H9 (cell line): ENCODE data around the gene POLA1. TPM values are rescaled to one million over a fixed set of nuclear protein-coding genes. Genes with fewer than 3 reads are reported as not detected.

Experiments used
- DNase-seq: peaks from one replicate; pipeline ENCODE4 v3.0.0-alpha.2; 2017
- H2AFZ ChIP-seq: one replicate; pipeline ENCODE4 v1.6.1; 2013; ENCODE audit warnings: mild to moderate bottlenecking, low read length, control low read depth, moderate library complexity
- H2AK5ac ChIP-seq: 2 replicates; pipeline ENCODE4 v1.6.1; 2013; ENCODE audit warnings: low read length, control low read depth, mixed read lengths; ENCODE audit not compliant: insufficient read length
- H2BK120ac ChIP-seq: one replicate; pipeline ENCODE4 v1.6.1; 2013; ENCODE audit warnings: low read depth, mild to moderate bottlenecking, low read length, control low read depth, inconsistent platforms; ENCODE audit not compliant: poor library complexity, severe bottlenecking
- H2BK12ac ChIP-seq: 2 replicates; pipeline ENCODE4 v1.6.1; 2013; ENCODE audit warnings: low read length, control low read depth, mixed read lengths, low read depth; ENCODE audit not compliant: insufficient read length
- H2BK15ac ChIP-seq: 2 replicates; pipeline ENCODE4 v1.6.1; 2013; ENCODE audit warnings: low read depth, low read length, control low read depth
- H2BK20ac ChIP-seq: one replicate; pipeline ENCODE4 v1.6.1; 2013; ENCODE audit warnings: low read depth, mild to moderate bottlenecking, low read length, control low read depth, inconsistent platforms; ENCODE audit not compliant: poor library complexity, severe bottlenecking
- H2BK5ac ChIP-seq: 2 replicates; pipeline ENCODE4 v1.6.1; 2013; ENCODE audit warnings: low read length, control low read depth, mixed read lengths; ENCODE audit not compliant: insufficient read length
- H3K14ac ChIP-seq: 2 replicates; pipeline ENCODE4 v1.6.1; 2013; ENCODE audit warnings: low read length, control low read depth; ENCODE audit not compliant: insufficient read depth
- H3K18ac ChIP-seq: 2 replicates; pipeline ENCODE4 v1.6.1; 2013; ENCODE audit warnings: low read depth, mild to moderate bottlenecking, mixed read lengths, low read length, control low read depth; ENCODE audit not compliant: insufficient read length
- H3K23ac ChIP-seq: 2 replicates; pipeline ENCODE4 v1.6.1; 2013; ENCODE audit warnings: low read length, control low read depth, mixed read lengths, low read depth; ENCODE audit not compliant: insufficient read length
- H3K23me2 ChIP-seq: 2 replicates; pipeline ENCODE4 v1.6.1; 2013; ENCODE audit warnings: low read depth, mild to moderate bottlenecking, mixed read lengths, low read length, control low read depth; ENCODE audit not compliant: insufficient read length, poor library complexity, severe bottlenecking
- H3K27ac ChIP-seq: 2 replicates; pipeline ENCODE4 v1.5.1; 2013; ENCODE audit warnings: low read length, control low read depth, mixed read lengths, low read depth; ENCODE audit not compliant: insufficient read length
- H3K27me3 ChIP-seq: 2 replicates; pipeline ENCODE4 v1.6.1; 2013; ENCODE audit warnings: low read length, control low read depth, inconsistent platforms; ENCODE audit not compliant: insufficient read depth
- H3K4ac ChIP-seq: 2 replicates; pipeline ENCODE4 v1.6.1; 2013; ENCODE audit warnings: low read depth, mild to moderate bottlenecking, control low read depth, inconsistent platforms, low read length, moderate library complexity
- H3K4me1 ChIP-seq: 2 replicates; pipeline ENCODE4 v1.6.1; 2013; ENCODE audit warnings: low read length, control low read depth, inconsistent platforms; ENCODE audit not compliant: insufficient read depth
- H3K4me2 ChIP-seq: 2 replicates; pipeline ENCODE4 v1.6.1; 2013; ENCODE audit warnings: low read length, control low read depth, mixed read lengths; ENCODE audit not compliant: insufficient read length, insufficient read depth
- H3K56ac ChIP-seq: 2 replicates; pipeline ENCODE4 v1.6.1; 2013; ENCODE audit warnings: low read depth, mild to moderate bottlenecking, mixed read lengths, low read length, control low read depth; ENCODE audit not compliant: insufficient read length
- H3K79me1 ChIP-seq: 2 replicates; pipeline ENCODE4 v1.6.1; 2013; ENCODE audit warnings: low read depth, mild to moderate bottlenecking, moderate library complexity, low read length, control low read depth, inconsistent platforms; ENCODE audit not compliant: insufficient read depth, poor library complexity, severe bottlenecking
- H3K79me2 ChIP-seq: 2 replicates; pipeline ENCODE4 v1.6.1; 2013; ENCODE audit warnings: low read length, control low read depth, inconsistent platforms; ENCODE audit not compliant: insufficient read depth
- H3K9ac ChIP-seq: 2 replicates; pipeline ENCODE4 v1.6.1; 2013; ENCODE audit warnings: low read length, control low read depth, mixed read lengths; ENCODE audit not compliant: insufficient read length; ENCODE audit errors: extremely low read depth
- H3K9me3 ChIP-seq: one replicate; pipeline ENCODE4 v1.6.1; 2013; ENCODE audit warnings: low read depth, low read length, inconsistent platforms; ENCODE audit not compliant: control insufficient read depth
- H3T11ph ChIP-seq: one replicate; pipeline ENCODE4 v1.6.1; 2013; ENCODE audit warnings: mild to moderate bottlenecking, low read length, control low read depth, inconsistent platforms
- H4K20me1 ChIP-seq: one replicate; pipeline ENCODE4 v1.6.1; 2013; ENCODE audit not compliant: control insufficient read depth, insufficient read length, insufficient read depth
- H4K5ac ChIP-seq: 2 replicates; pipeline ENCODE4 v1.6.1; 2013; ENCODE audit warnings: low read depth, mild to moderate bottlenecking, mixed read lengths, low read length, control low read depth; ENCODE audit not compliant: insufficient read length
- H4K8ac ChIP-seq: replicated peaks from 2 replicates; pipeline ENCODE4 v1.6.1; 2013; ENCODE audit warnings: low read length, control low read depth, mixed read lengths, low read depth; ENCODE audit not compliant: insufficient read length
- H4K91ac ChIP-seq: 2 replicates; pipeline ENCODE4 v1.6.1; 2013; ENCODE audit warnings: low read depth, mild to moderate bottlenecking, moderate library complexity, mixed read lengths, low read length, control low read depth; ENCODE audit not compliant: insufficient read length
- H3K27ac Mint-ChIP-seq, 3 experiments: 2 replicates in 2 of 3; 3 replicates in 1 of 3; pipeline ENCODE4 v1.8.0; 2020 to 2021; ENCODE audit warnings: mixed read lengths in 3 of 3, mild to moderate bottlenecking in 1 of 3, moderate library complexity in 1 of 3
- H3K27me3 Mint-ChIP-seq: 2 replicates; pipeline ENCODE4 v1.8.0; 2021; ENCODE audit warnings: low read depth, mild to moderate bottlenecking, moderate library complexity, mixed read lengths
- H3K36me3 Mint-ChIP-seq, 3 experiments: 2 replicates in 2 of 3; 3 replicates in 1 of 3; pipeline ENCODE4 v1.8.0; 2020 to 2021; ENCODE audit warnings: low read depth in 3 of 3, mixed read lengths in 3 of 3; ENCODE audit not compliant: insufficient read depth in 1 of 3
- H3K4me1 Mint-ChIP-seq, 2 experiments: 2 replicates each; pipeline ENCODE4 v1.8.0; 2020; ENCODE audit warnings: mixed read lengths in 2 of 2
- H3K4me3 Mint-ChIP-seq, 2 experiments: 2 replicates in 1 of 2; 3 replicates in 1 of 2; pipeline ENCODE4 v1.8.0; 2020 to 2021; ENCODE audit warnings: mild to moderate bottlenecking in 2 of 2, mixed read lengths in 2 of 2, moderate library complexity in 1 of 2
- H3K9me3 Mint-ChIP-seq, 2 experiments: 2 replicates in 1 of 2; 3 replicates in 1 of 2; pipeline ENCODE4 v1.8.0; 2020; ENCODE audit warnings: mild to moderate bottlenecking in 2 of 2, mixed read lengths in 2 of 2, moderate library complexity in 1 of 2
- CTCF ChIP-seq: fragments of 200-600 bp; sonication (generic); conservative IDR thresholded peaks from 3 replicates; pipeline ENCODE4 v1.8.0; 2021; ENCODE audit warnings: antibody characterized with exemption, mild to moderate bottlenecking
- WGBS: extraction: QIAGEN DNeasy Blood & Tissue Kit; methylation state at CpG from one replicate; pipeline ENCODE4 v1.1.7; 2013; ENCODE audit warnings: missing lambda C conversion rate, low lambda C conversion rate, mixed read lengths; ENCODE audit not compliant: insufficient read length; ENCODE audit errors: extremely low coverage; 5-methylcytosine and 5-hydroxymethylcytosine counted together
- total RNA-seq: library from RNA; stranded (reverse); gene quantifications from 2 replicates; pipeline ENCODE4 v1.2.1, GENCODE V29; 2021

POLA1 gene
- total RNA-seq, 1 experiment from 2014 or later = 60.2 TPM

DNA sequence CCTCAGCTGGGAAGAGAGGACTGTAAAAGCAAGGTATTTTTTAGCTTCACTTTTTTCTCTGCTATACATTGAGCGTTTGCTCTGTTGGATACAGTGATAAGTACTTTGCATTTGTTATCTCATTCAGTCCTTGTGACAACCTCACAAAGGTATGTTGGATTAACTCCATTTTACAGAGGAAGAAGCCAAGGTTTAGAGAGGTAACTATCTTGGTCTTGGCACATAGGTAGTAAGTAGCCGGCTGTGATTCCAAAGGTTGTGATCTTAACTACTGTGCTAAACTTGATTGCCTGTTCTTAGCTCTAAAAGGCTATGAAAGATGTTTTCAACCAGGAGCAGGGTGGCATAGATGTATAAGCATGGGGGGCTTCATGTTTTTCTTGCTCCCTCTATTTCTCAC lies 134.4 kb downstream of the POLA1 start:
- Mint-ChIP-seq H3K9me3 (no peaks in the 10 kb centered on the region), H3K27ac (no peak overlapping the region), H3K4me1 (no peaks in the 10 kb centered on the region), H3K4me3 (no peak overlapping the region), H3K27me3 (no peaks in the 10 kb centered on the region), H3K36me3 (peaks cover 28 to 67% (median 50%) of the 10 kb centered on the region in 3 experiments; a peak in 6 of 7 replicates)
- no peak overlapping the region for H4K8ac ChIP-seq
- no peak overlapping the region for H2BK15ac ChIP-seq
- no peak overlapping the region for H2AK5ac ChIP-seq
- DNase-seq = no peak
- no peak overlapping the region for H3K4me2 ChIP-seq
- no peaks in the 10 kb centered on the region for H3K4me1 ChIP-seq
- H3K23ac ChIP-seq = no peak overlapping the region
- H4K5ac ChIP-seq = no peak overlapping the region
- H2AFZ ChIP-seq = no peak overlapping the region
- H2BK12ac ChIP-seq = no peak overlapping the region
- no peak overlapping the region for H3K27ac ChIP-seq
- no peak overlapping the region for H2BK20ac ChIP-seq
- H3K9ac ChIP-seq = no peak overlapping the region
- no peak overlapping the region for H4K91ac ChIP-seq
- H2BK120ac ChIP-seq = no peak overlapping the region
- no peak overlapping the region for H3K18ac ChIP-seq
- no peaks in the 10 kb centered on the region for H3K79me2 ChIP-seq
- H3T11ph ChIP-seq = no peak overlapping the region
- no peaks in the 10 kb centered on the region for H4K20me1 ChIP-seq
- no peak for TF ChIP-seq CTCF
- H3K79me1 ChIP-seq = no peaks in the 10 kb centered on the region
- no peaks in the 10 kb centered on the region for H3K23me2 ChIP-seq
- no peaks in the 10 kb centered on the region for H3K9me3 ChIP-seq
- H3K27me3 ChIP-seq = no peaks in the 10 kb centered on the region
- no peak overlapping the region for H3K56ac ChIP-seq
- no peak overlapping the region for H3K4ac ChIP-seq
- no peak overlapping the region for H3K14ac ChIP-seq
- H2BK5ac ChIP-seq = no peak overlapping the region
- no CpG with 5 or more reads among the region's 2 CpGs for WGBS
